Measurements from ENCODE around the gene ANKRD35.

GRCh38 chr1:145918144-145918991 lies 32.7 kb upstream of the ANKRD35 start, which contains the start of gene PEX11B:
- TF ChIP-seq LARP7 (IDR thresholded peaks at IDR 0.05) (peak; percentile 33; the same call in 1 of the 2 replicates), POLR2A (IDR thresholded peaks at IDR 0.05; ENCODE audit: low read depth, low read length) (peak; percentile 93)

All from GM12878 (cell line).